Adipocyte (in vitro differentiated cells): ENCODE results near the gene PSMG4.

Source experiments
- DNase-seq: peaks from one replicate; pipeline ENCODE4 v3.0.0-alpha.2; 2015; ENCODE audit warnings: low read depth
- H3K27me3 ChIP-seq: replicated peaks from 2 replicates; pipeline ENCODE4 v1.7.0; 2013; ENCODE audit warnings: mild to moderate bottlenecking, low read length, moderate library complexity; ENCODE audit not compliant: control insufficient read depth, insufficient read depth
- H3K36me3 ChIP-seq: 2 replicates; pipeline ENCODE4 v1.7.0; 2013; ENCODE audit warnings: low read length, mild to moderate bottlenecking, moderate library complexity; ENCODE audit not compliant: control insufficient read depth, insufficient read depth, severe bottlenecking
- H3K4me1 ChIP-seq: 2 replicates; pipeline ENCODE4 v1.7.0; 2013; ENCODE audit warnings: mild to moderate bottlenecking, low read length, moderate library complexity; ENCODE audit not compliant: control insufficient read depth, insufficient read depth
- H3K4me3 ChIP-seq: 2 replicates; pipeline ENCODE4 v1.7.0; 2013; ENCODE audit warnings: mild to moderate bottlenecking, low read length, moderate library complexity
- H3K9ac ChIP-seq: 2 replicates; pipeline ENCODE4 v1.7.0; 2013; ENCODE audit warnings: mild to moderate bottlenecking, low read length, moderate library complexity
- H3K9me3 ChIP-seq: 2 replicates; pipeline ENCODE4 v1.7.0; 2013; ENCODE audit warnings: mild to moderate bottlenecking, low read length, moderate library complexity; ENCODE audit not compliant: control insufficient read depth

PSMG4 gene

DNA sequence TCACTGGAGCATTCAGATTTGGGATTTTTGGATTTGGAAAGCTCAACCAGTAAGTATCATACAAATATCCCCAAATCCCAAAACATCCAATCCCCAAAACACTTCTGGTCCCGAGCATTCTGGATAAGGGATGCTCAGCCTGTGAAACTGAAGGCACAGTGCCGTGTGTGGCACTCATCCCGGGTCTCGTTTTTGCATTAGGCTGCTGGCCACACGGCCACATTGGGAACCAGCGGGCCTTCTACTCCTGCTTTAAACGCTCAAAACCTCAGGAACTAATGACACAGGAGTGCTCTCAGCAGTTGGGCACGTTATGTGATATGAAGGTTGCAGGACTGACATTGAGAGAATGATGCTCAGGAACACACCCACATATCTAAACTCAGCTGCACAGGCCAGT lies 35.6 kb downstream of the PSMG4 start:
- H3K9ac ChIP-seq, result no peak overlapping the region
- H3K36me3 ChIP-seq, result peaks cover 64% of the 10 kb centered on the region
- DNase-seq, result no peak
- H3K4me3 ChIP-seq, result no peak overlapping the region
- no peaks in the 10 kb centered on the region for H3K27me3 ChIP-seq
- H3K9me3 ChIP-seq, result no peaks in the 10 kb centered on the region
- no peaks in the 10 kb centered on the region for H3K4me1 ChIP-seq

DNA sequence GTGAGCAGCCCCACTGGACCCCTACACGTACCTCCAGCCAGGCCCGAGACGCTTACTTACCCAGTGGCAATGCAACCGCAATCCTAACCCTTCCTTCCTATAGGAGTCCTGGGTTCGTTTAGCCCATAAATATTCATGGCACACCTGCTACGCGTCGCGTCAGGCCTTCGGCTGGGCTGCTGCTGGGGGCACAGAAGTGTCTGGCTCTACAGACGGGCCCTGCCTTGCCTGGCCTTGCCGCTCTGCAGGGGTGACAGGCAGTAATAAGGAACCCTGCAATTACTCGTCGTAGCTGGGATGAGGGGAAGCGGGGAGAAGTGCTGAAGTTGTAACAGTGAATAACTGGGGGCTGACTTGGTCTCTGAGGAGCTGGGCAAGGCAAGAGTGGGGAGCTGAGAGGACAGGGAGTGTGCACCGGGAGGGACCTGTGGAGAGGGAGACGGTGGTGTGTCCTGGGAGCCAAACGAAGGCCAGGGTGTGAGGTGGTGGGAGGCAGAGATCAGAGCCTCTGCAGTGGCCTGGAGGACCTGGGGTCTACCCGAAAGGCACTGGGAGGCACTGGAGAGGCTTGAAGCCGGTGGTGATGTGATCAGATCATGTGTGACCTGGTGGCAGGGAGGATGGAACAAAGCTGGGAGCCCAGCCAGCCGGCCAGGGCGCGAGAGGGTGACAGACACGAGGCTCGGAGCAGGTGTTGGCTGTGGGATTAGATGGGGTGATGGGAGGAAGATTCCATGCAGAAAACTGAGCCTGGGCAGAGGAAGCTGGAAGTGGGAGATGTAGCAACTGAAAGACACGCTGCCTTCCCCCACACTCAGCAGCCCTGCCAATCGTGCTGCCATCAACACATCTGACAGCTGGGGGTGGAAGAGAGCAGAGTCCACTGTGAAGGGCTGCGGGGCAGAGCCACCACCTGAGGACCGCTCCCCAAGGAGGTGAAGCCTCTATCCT lies 36.4 kb downstream of the PSMG4 start:
- no peak for DNase-seq
- Histone ChIP-seq H3K9ac (no peak overlapping the region), H3K4me1 (no peaks in the 10 kb centered on the region), H3K9me3 (no peaks in the 10 kb centered on the region), H3K27me3 (no peaks in the 10 kb centered on the region), H3K4me3 (no peak overlapping the region), H3K36me3 (peaks cover 62% of the 10 kb centered on the region)

DNA sequence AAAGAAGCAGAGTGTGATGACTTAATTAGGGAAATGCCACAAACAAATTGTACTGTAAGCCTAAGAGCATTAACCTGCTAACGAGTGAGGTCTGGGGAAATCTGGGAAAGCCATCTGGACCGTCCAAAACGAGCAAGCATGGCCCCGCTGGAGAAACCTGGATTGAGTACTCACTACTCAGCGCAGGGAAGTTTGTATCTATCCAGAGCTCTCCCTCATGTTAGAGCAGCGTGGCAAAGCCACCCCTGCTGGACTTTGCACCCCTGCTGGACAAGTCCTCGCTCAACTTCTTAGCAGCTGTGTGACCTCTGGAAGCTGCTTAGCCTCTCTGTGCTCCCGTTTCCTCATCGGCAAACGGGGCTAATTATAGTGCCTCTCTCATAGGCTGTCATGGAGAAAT lies 37.3 kb downstream of the PSMG4 start:
- no peaks in the 10 kb centered on the region for H3K27me3 ChIP-seq
- H3K4me1 ChIP-seq, result no peaks in the 10 kb centered on the region
- no peaks in the 10 kb centered on the region for H3K9me3 ChIP-seq
- no peak overlapping the region for H3K9ac ChIP-seq
- H3K4me3 ChIP-seq, result no peak overlapping the region
- no peak for DNase-seq
- peaks cover 53% of the 10 kb centered on the region for H3K36me3 ChIP-seq

- Histone ChIP-seq H3K4me1 (no peaks in the 10 kb centered on the region), H3K27me3 (no peaks in the 10 kb centered on the region), H3K36me3 (peaks cover 48% of the 10 kb centered on the region), H3K4me3 (no peak overlapping the region), H3K9me3 (no peaks in the 10 kb centered on the region), H3K9ac (no peak overlapping the region)
- no peak for DNase-seq
Observed at GRCh38 chr6:3296537-3296936, 37.8 kb downstream of the PSMG4 start.

DNA sequence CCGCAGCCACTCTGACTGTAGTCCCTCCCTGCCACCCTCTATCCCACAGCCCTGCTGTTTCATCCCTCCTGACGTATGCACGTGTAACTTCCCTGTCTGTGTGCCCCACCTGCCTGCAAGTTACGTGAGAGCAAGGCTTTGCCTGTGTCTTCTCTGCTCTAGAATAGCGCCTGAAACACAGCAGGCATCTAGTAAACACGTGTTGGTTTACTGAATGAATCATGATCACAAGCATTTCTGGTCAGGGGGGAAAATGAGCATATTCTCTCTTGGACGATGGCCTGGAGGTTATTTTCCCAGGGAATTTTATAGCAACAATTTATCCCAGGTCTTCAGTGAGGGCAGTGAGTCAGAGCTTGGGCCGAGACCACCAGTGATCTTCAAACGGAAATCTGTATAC lies 38.3 kb downstream of the PSMG4 start:
- Histone ChIP-seq H3K27me3 (no peaks in the 10 kb centered on the region), H3K4me1 (no peaks in the 10 kb centered on the region), H3K9ac (no peak overlapping the region), H3K9me3 (no peaks in the 10 kb centered on the region), H3K4me3 (no peak overlapping the region), H3K36me3 (peaks cover 43% of the 10 kb centered on the region)
- no peak for DNase-seq

GRCh38 chr6:3297909-3298308 lies 39.2 kb downstream of the PSMG4 start:
- H3K4me3 ChIP-seq, result no peak overlapping the region
- no peaks in the 10 kb centered on the region for H3K27me3 ChIP-seq
- no peak for DNase-seq
- peaks cover 37% of the 10 kb centered on the region for H3K36me3 ChIP-seq
- no peaks in the 10 kb centered on the region for H3K4me1 ChIP-seq
- no peaks in the 10 kb centered on the region for H3K9me3 ChIP-seq
- H3K9ac ChIP-seq, result no peak overlapping the region

DNA sequence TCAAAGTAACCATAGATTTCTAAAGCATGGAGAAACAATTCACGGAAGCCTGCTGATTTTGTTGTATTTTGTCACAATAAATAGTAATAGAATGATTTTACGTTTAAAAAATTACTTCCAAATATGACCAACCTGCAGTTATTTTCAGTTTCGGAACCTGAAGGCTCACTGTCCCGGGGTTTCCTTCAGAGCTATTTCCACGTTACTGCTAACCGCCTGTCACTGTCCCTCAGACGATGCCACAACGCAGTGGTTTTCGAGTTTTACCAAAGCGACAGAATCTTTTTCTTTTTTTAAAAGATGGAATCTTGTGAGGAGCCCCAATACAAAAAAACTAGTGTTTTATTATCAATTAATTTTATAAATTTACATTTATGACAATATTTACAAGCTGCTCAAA lies 40.5 kb downstream of the PSMG4 start:
- Histone ChIP-seq H3K36me3 (peaks cover 37% of the 10 kb centered on the region), H3K4me3 (no peak overlapping the region), H3K4me1 (no peaks in the 10 kb centered on the region), H3K9ac (no peak overlapping the region), H3K9me3 (no peaks in the 10 kb centered on the region), H3K27me3 (no peaks in the 10 kb centered on the region)
- no peak for DNase-seq

DNA sequence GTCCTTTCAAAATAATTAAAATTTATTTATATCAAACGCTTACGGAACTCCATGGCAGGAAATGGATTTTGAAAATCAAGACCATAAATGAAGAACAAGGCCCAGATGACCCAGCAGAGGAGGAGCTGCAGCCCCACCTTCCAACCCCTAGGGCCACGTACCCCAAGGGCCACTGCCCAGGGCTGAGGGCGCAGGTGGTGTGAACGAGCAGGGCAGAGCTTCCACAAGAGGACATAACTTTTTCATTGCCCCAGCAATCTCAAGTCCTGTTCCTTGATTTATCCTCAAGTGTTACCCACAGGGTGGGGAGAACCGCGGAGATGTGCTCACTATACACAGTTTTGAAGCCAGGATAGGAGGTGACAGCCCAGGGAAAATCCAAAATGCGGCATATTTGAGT lies 42.8 kb downstream of the PSMG4 start:
- H3K27me3 ChIP-seq, result no peaks in the 10 kb centered on the region
- H3K4me1 ChIP-seq, result no peaks in the 10 kb centered on the region
- H3K36me3 ChIP-seq, result peaks cover 36% of the 10 kb centered on the region
- no peak overlapping the region for H3K4me3 ChIP-seq
- no peaks in the 10 kb centered on the region for H3K9me3 ChIP-seq
- no peak overlapping the region for H3K9ac ChIP-seq
- no peak for DNase-seq

DNA sequence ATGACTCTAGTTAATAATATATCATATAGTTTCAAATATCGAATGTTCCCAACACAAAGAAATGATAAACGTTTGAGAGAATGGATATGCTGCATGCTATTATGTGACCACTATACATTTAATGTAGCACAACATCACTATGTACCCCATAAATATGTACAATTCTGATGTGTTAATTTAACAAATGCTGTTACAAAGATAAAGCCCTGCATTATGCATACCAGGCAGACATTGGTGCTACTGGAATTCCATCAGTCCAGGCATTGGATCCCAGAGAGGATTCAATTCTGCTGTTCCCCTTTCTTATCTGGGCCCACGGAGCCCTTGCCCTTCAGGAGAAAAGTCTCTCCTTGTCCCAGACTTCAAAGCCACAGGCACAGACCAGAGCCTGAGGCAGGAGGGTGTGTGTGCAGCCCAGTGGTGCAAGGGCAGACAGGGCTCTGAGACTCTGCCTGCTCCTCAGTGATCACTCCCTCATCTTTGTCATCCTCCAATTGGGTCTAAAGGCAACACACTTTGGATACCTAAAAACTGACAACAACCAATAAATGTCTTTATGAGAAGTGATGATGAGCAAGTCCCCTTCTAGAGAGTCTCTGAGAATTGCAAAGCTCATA lies 45.2 kb downstream of the PSMG4 start:
- H3K36me3 ChIP-seq, result peaks cover 26% of the 10 kb centered on the region
- H3K4me1 ChIP-seq, result no peaks in the 10 kb centered on the region
- H3K9me3 ChIP-seq, result no peaks in the 10 kb centered on the region
- no peak overlapping the region for H3K9ac ChIP-seq
- H3K27me3 ChIP-seq, result no peaks in the 10 kb centered on the region
- DNase-seq, result no peak
- no peak overlapping the region for H3K4me3 ChIP-seq

- Histone ChIP-seq H3K36me3 (peaks cover 26% of the 10 kb centered on the region), H3K4me3 (no peak overlapping the region), H3K9ac (no peak overlapping the region), H3K27me3 (no peaks in the 10 kb centered on the region), H3K9me3 (no peaks in the 10 kb centered on the region), H3K4me1 (no peaks in the 10 kb centered on the region)
- DNase-seq, result no peak
Observed at GRCh38 chr6:3304500-3305215, 45.9 kb downstream of the PSMG4 start.

DNA sequence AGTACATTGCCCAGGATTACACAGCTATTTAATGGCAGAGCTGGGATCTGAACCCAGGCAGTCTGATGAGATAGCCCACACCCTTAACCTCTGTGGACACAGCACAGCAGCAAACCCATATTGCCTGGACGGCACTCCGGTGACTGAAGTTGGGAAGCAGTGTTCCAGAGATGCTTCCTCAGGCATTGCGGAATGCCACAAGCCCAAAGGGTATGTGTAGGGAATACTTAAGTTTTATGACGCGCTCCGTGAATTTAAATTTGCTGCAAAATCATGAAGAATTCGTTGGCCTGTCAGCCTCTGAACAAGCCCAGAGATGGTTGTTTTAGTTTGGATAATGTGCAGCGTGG lies 46.4 kb downstream of the PSMG4 start:
- DNase-seq, result no peak
- Histone ChIP-seq H3K4me3 (no peak overlapping the region), H3K36me3 (peaks cover 26% of the 10 kb centered on the region), H3K27me3 (no peaks in the 10 kb centered on the region), H3K4me1 (no peaks in the 10 kb centered on the region), H3K9me3 (no peaks in the 10 kb centered on the region), H3K9ac (no peak overlapping the region)
